Activated CD8-positive, alpha-beta T cell treated with anti-CD3 and anti-CD28 coated beads for 36 hours (primary cell): ENCODE data around the gene OR2Z1. TPM values are rescaled to one million over a fixed set of nuclear protein-coding genes. Genes with fewer than 3 reads are reported as not detected.
A peak's percentile ranks its signal among the peaks of the same experiment; 100 is the strongest.
"Not testable (repeated sequence)": the region's sequence is repeated elsewhere in the genome, so short reads cannot be mapped to it uniquely, and the experiment has no call there.

ENCODE experiments used
- ATAC-seq: fragments of 200-7000 bp; cut with Tn5 transposase; one replicate; pipeline ENCODE4 v1.10.0; 2021; ENCODE audit warnings: mild to moderate bottlenecking, moderate library complexity
- CTCF ChIA-PET: fragments of 350-600 bp; sonication (Branson Sonifier 250); formaldehyde crosslinking; loops from one replicate; lab custom pipeline; 2021; ENCODE audit warnings: antibody characterized with exemption; lab: Charles Lee
- POLR2A ChIA-PET: fragments of 350-600 bp; sonication (Branson Sonifier 250); formaldehyde crosslinking; loops from one replicate; lab custom pipeline; 2021; ENCODE audit warnings: antibody characterized with exemption; lab: Charles Lee
- DNase-seq: peaks from one replicate; pipeline ENCODE4 v3.0.0-alpha.2; 2020
- H3K27ac Mint-ChIP-seq: one replicate; pipeline ENCODE4 v1.8.0; 2021; ENCODE audit warnings: mild to moderate bottlenecking, mixed read lengths
- H3K27me3 Mint-ChIP-seq: one replicate; pipeline ENCODE4 v1.8.0; 2021; ENCODE audit warnings: mixed read lengths
- H3K36me3 Mint-ChIP-seq: one replicate; pipeline ENCODE4 v1.8.0; 2021; ENCODE audit warnings: low read depth, mixed read lengths
- H3K4me1 Mint-ChIP-seq: one replicate; pipeline ENCODE4 v1.8.0; 2021; ENCODE audit warnings: low read depth, mixed read lengths
- H3K4me3 Mint-ChIP-seq: one replicate; pipeline ENCODE4 v1.8.0; 2021; ENCODE audit warnings: mild to moderate bottlenecking, moderate library complexity, mixed read lengths
- H3K9me3 Mint-ChIP-seq: one replicate; pipeline ENCODE4 v1.8.0; 2021; ENCODE audit warnings: mixed read lengths
- CTCF ChIP-seq: fragments of 200-600 bp; IDR thresholded peaks from one replicate; pipeline ENCODE4 v1.8.0; 2022; ENCODE audit warnings: antibody characterized with exemption, mild to moderate bottlenecking
- intact Hi-C: fragments of 100-400 bp; cut with micrococcal nuclease; formaldehyde crosslinking; loops from one replicate; pipeline ENCODE4 v1.10.0; 2022
- total RNA-seq, 2 experiments: library from RNA; stranded (reverse); gene quantifications; one replicate each; pipeline ENCODE4 v1.2.3, GENCODE V29; 2021

The OR2Z1 gene
- total RNA-seq, 2 experiments from 2014 or later: not detected

DNA sequence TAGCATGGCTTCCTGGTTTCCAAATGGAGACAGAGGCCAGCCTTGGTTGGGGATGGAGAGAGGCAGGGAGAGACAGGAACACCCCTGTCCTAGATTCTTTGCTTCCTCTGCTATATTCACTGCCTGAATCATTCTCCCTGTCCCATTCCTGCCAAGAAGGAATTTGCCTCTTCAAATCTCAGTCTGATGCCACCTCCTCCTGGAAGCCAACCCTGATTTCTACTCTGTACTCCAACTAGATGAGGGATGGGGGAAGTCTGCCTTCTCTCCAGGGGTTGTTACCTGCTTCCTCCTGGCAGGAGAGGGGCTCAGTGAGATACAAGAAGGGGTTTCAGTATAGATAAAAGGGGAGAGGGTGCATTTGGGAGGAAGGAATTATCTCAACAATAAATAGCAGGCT, 21.5 kb upstream of the OR2Z1 start:
- POLR2A ChIA-PET: no interaction called here
- intact Hi-C loops: no loop called here
- H3K9me3 Mint-ChIP-seq: no peaks in the 10 kb centered on the region
- DNase-seq (no peak), ATAC-seq (no peak)
- CTCF ChIA-PET: interaction anchor here (1.4 to 5.3 kb wide), 2 partner anchors 45 to 58 kb away, joined by 4 to 34 read pairs; no protein-coding TSS in a partner anchor
- peaks cover 36% of the 10 kb centered on the region for H3K4me1 Mint-ChIP-seq
- TF ChIP-seq CTCF: no peak
- H3K27me3 Mint-ChIP-seq: peaks cover 8% of the 10 kb centered on the region
- no peak overlapping the region for H3K27ac Mint-ChIP-seq
- no peak overlapping the region for H3K4me3 Mint-ChIP-seq
- H3K36me3 Mint-ChIP-seq: no peaks in the 10 kb centered on the region

DNA sequence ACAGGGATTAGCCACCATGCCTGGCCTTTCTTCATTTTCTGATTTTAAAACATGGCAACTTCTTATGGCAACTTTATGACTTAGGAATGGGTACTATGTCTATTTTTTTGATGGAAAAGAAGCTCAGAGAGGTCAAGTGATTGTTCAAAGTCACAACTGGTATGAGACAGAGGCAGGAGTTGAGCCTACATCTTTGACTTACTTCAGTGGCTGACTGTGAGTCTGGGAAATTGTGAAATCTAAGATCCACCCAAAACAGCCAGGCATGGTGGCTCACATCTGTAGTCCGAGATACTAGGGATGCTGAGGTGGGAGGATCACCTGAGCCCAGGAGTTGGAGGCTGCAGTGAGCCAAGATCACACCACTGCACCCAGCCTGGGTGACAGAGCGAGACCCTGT, 20.5 kb upstream of the OR2Z1 start:
- Mint-ChIP-seq H3K27me3 (peaks cover 8% of the 10 kb centered on the region), H3K4me3 (no peak overlapping the region), H3K36me3 (no peaks in the 10 kb centered on the region), H3K9me3 (no peaks in the 10 kb centered on the region), H3K27ac (no peak overlapping the region), H3K4me1 (peaks cover 47% of the 10 kb centered on the region)
- no peak for ATAC-seq
- TF ChIP-seq CTCF: no peak
- ChIA-PET POLR2A (no interaction called here), CTCF (interaction anchor here (5.3 kb wide), 1 partner anchor 46 kb away, joined by 34 read pairs; no protein-coding TSS in a partner anchor)
- DNase-seq: no peak
- intact Hi-C loops: no loop called here

DNA sequence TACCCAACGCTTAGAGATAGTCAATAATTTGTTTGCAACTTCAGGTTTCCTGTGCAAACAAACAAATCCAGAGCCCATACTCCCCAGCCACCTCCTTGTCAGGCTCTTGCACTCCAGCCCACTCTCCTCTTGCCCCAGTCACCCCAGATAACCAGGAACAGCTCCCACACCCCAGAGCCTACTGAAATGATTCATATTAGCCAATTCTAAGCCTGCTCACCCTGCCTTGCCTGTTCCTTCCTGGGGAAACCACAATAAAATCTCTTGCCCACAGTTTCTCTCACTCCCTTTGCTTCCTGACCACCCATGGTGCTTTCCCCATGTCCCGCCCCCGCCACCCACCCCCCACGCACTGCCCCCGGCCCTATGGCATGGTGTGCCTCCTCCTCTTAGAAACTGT, 19.1 kb upstream of the OR2Z1 start:
- ATAC-seq (peak; percentile 78), DNase-seq (peak; percentile 57)
- ChIA-PET CTCF (interaction anchor here (1.0 to 5.3 kb wide), 2 partner anchors 9 to 48 kb away, joined by 4 to 34 read pairs; no protein-coding TSS in a partner anchor), POLR2A (no interaction called here)
- peaks cover 44% of the 10 kb centered on the region for H3K4me1 Mint-ChIP-seq
- peak overlapping the region; percentile 8 for H3K4me3 Mint-ChIP-seq
- H3K27me3 Mint-ChIP-seq: peaks cover 8% of the 10 kb centered on the region
- TF ChIP-seq CTCF: no peak
- intact Hi-C loops: no loop called here
- H3K27ac Mint-ChIP-seq: no peak overlapping the region
- H3K9me3 Mint-ChIP-seq: no peaks in the 10 kb centered on the region
- H3K36me3 Mint-ChIP-seq: no peaks in the 10 kb centered on the region

- Mint-ChIP-seq H3K4me3 (no peak overlapping the region), H3K27me3 (peaks cover 8% of the 10 kb centered on the region), H3K27ac (no peak overlapping the region), H3K4me1 (peaks cover 44% of the 10 kb centered on the region), H3K9me3 (no peaks in the 10 kb centered on the region), H3K36me3 (no peaks in the 10 kb centered on the region)
- ChIA-PET CTCF (interaction anchor here (0.8 to 1.2 kb wide), 2 partner anchors 9 to 49 kb away, joined by 3 to 6 read pairs; no protein-coding TSS in a partner anchor), POLR2A (no interaction called here)
- DNase-seq (no peak), ATAC-seq (no peak)
- no peak for TF ChIP-seq CTCF
- intact Hi-C loops: no loop called here
Measured at GRCh38 chr19:8703223-8703622, 18.2 kb upstream of the OR2Z1 start.

- DNase-seq (peak; percentile 19), ATAC-seq (peak; percentile 72)
- peak overlapping the region; percentile 83 for H3K27ac Mint-ChIP-seq
- H3K27me3 Mint-ChIP-seq, H3K36me3 Mint-ChIP-seq, intact Hi-C loops, H3K4me3 Mint-ChIP-seq, H3K9me3 Mint-ChIP-seq, POLR2A ChIA-PET: not testable (repeated sequence)
- H3K4me1 Mint-ChIP-seq: peaks cover 44% of the 10 kb centered on the region
- CTCF ChIA-PET: interaction anchor here (0.7 kb wide), 1 partner anchor 11 kb away, joined by 3 read pairs; no protein-coding TSS in a partner anchor
Measured at GRCh38 chr19:8705304-8705703, 16.1 kb upstream of the OR2Z1 start.
